ENCODE data around the gene CNR2. TPM values are rescaled to one million over a fixed set of nuclear protein-coding genes. Genes with fewer than 3 reads are reported as not detected.

The CNR2 gene
- total RNA-seq, 4 donors from 2014 or later: 0.11 to 0.54 (median 0.31) TPM

DNA sequence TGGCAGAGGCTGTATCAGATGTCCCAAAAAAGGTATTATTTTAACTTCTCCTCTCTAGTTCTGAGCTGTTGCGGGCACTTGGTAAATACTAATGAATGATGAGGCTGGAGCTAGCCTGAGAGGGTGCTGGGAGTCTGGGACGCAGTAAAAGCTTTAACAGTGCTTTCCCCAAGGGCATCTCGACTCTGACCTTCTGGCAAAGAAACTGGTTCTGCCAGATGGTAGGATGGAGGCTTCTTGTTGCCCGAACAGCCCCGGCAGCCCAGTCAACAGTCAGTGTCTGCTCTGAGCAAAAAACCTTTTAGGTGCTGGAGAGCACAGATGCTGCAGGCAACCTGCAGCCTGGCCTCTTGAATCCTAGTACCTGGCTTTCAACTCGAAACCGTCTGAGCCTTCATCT, 43.9 kb upstream of the CNR2 start:
- peak; percentile 88 for DNase-seq
- Histone ChIP-seq H3K4me3 (replicated peaks in 1 of 3) (no peak overlapping the region), H3K4me1 (peaks cover 26 to 46% of the 10 kb centered on the region in 2 donors), H3K27ac (peak overlapping the region; percentile 97 to 100 (median 98)), H3K9me3 (no peaks in the 10 kb centered on the region), H3K36me3 (peaks cover 0 to 3% of the 10 kb centered on the region in 2 donors), H3K27me3 (no peaks in the 10 kb centered on the region)
- TF ChIP-seq, protein P1, sequence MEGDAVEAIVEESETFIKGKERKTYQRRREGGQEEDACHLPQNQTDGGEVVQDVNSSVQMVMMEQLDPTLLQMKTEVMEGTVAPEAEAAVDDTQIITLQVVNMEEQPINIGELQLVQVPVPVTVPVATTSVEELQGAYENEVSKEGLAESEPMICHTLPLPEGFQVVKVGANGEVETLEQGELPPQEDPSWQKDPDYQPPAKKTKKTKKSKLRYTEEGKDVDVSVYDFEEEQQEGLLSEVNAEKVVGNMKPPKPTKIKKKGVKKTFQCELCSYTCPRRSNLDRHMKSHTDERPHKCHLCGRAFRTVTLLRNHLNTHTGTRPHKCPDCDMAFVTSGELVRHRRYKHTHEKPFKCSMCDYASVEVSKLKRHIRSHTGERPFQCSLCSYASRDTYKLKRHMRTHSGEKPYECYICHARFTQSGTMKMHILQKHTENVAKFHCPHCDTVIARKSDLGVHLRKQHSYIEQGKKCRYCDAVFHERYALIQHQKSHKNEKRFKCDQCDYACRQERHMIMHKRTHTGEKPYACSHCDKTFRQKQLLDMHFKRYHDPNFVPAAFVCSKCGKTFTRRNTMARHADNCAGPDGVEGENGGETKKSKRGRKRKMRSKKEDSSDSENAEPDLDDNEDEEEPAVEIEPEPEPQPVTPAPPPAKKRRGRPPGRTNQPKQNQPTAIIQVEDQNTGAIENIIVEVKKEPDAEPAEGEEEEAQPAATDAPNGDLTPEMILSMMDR (IDR thresholded peaks at IDR 0.05): no peak
- peak in 1 of 2 donors; percentile 40 for TF ChIP-seq POLR2A (IDR thresholded peaks at IDR 0.05)
- WGBS, 2 donors: 32 to 39% methylated on average over 7 of the region's 7 CpGs
- intact Hi-C loops (cut with DNase I): no loop called here

- peaks cover 14 to 30% of the 10 kb centered on the region in 2 donors for H3K4me1 ChIP-seq
- no peak overlapping the region for H3K27ac ChIP-seq
- intact Hi-C loops (cut with DNase I): no loop called here
- H3K36me3 ChIP-seq: no peaks in the 10 kb centered on the region
- TF ChIP-seq POLR2A (IDR thresholded peaks at IDR 0.05): no peak
- TF ChIP-seq, protein P1 (IDR thresholded peaks at IDR 0.05): no peak
- 71 to 86% methylated on average over 3 of the region's 3 CpGs for WGBS, 2 donors
- H3K4me3 ChIP-seq (replicated peaks in 1 of 3): no peak overlapping the region
- DNase-seq: no peak
- no peaks in the 10 kb centered on the region for H3K27me3 ChIP-seq
- H3K9me3 ChIP-seq: no peaks in the 10 kb centered on the region
Measured at GRCh38 chr1:23953020-23953419, 39.9 kb upstream of the CNR2 start.

GRCh38 chr1:23947366-23947765, 34.2 kb upstream of the CNR2 start:
- Histone ChIP-seq H3K27me3 (no peaks in the 10 kb centered on the region), H3K9me3 (no peaks in the 10 kb centered on the region), H3K27ac (no peak overlapping the region), H3K4me1 (peaks cover 0 to 4% of the 10 kb centered on the region in 2 donors), H3K36me3 (no peaks in the 10 kb centered on the region), H3K4me3 (replicated peaks in 1 of 3) (no peak overlapping the region)
- intact Hi-C loops (cut with DNase I): no loop called here
- TF ChIP-seq, protein P1 (IDR thresholded peaks at IDR 0.05): no peak
- no peak for TF ChIP-seq POLR2A (IDR thresholded peaks at IDR 0.05)
- DNase-seq: no peak

GRCh38 chr1:23936481-23937176, 23.5 kb upstream of the CNR2 start:
- 50 to 56% methylated on average over 6 of the region's 6 CpGs for WGBS, 2 donors
- intact Hi-C loops (cut with DNase I): no loop called here
- H3K4me3 ChIP-seq (replicated peaks in 1 of 3): no peak overlapping the region
- peak overlapping the region; percentile 87 to 89 (median 87) for H3K27ac ChIP-seq
- no peak for DNase-seq
- H3K9me3 ChIP-seq: no peaks in the 10 kb centered on the region
- TF ChIP-seq POLR2A (IDR thresholded peaks at IDR 0.05): no peak
- TF ChIP-seq, protein P1 (IDR thresholded peaks at IDR 0.05): no peak
- H3K36me3 ChIP-seq: no peaks in the 10 kb centered on the region
- H3K27me3 ChIP-seq: no peaks in the 10 kb centered on the region
- H3K4me1 ChIP-seq: peaks cover 9 to 25% of the 10 kb centered on the region in 2 donors

GRCh38 chr1:23931491-23931880, 18.3 kb upstream of the CNR2 start:
- no peak for DNase-seq
- TF ChIP-seq POLR2A (IDR thresholded peaks at IDR 0.05): no peak
- TF ChIP-seq, protein P1 (IDR thresholded peaks at IDR 0.05): no peak

More at GRCh38 chr1:23931491-23931880, 18.3 kb upstream of the CNR2 start:
- peak overlapping the region; percentile 93 to 98 (median 94) for H3K27ac ChIP-seq
- WGBS, 2 donors: 26 to 48% methylated on average over 1 of the region's 1 CpG
- no peaks in the 10 kb centered on the region for H3K9me3 ChIP-seq
- peaks cover 5 to 36% of the 10 kb centered on the region in 2 donors for H3K4me1 ChIP-seq
- no peaks in the 10 kb centered on the region for H3K36me3 ChIP-seq
- intact Hi-C loops (cut with DNase I): no loop called here
- H3K27me3 ChIP-seq: no peaks in the 10 kb centered on the region
- no peak overlapping the region for H3K4me3 ChIP-seq (replicated peaks in 1 of 3)
